DMS153 treated with DMSO at 0.1 percent for 48 hours (cell line): ENCODE results near the gene TIPARP.
"Not testable (repeated sequence)": the region's sequence is repeated elsewhere in the genome, so short reads cannot be mapped to it uniquely, and the experiment has no call there.

Experiments used
- DNase-seq: peaks from one replicate; lab custom pipeline; 2025; ENCODE audit not compliant: unreplicated experiment; lab: John Stamatoyannopoulos, UW

TIPARP gene

GRCh38 chr3:156737049-156737448, 62.7 kb downstream of the TIPARP start:
- DNase-seq: not testable (repeated sequence)

GRCh38 chr3:156738251-156738650, 63.9 kb downstream of the TIPARP start:
- no peak for DNase-seq

GRCh38 chr3:156739976-156740375, 65.6 kb downstream of the TIPARP start:
- DNase-seq: no peak

- not testable (repeated sequence) for DNase-seq
Measured at GRCh38 chr3:156740581-156740980, 66.2 kb downstream of the TIPARP start.

- DNase-seq: no peak
Measured at GRCh38 chr3:156741935-156742334, 67.5 kb downstream of the TIPARP start.

- no peak for DNase-seq
Measured at GRCh38 chr3:156742401-156742800, 68.0 kb downstream of the TIPARP start.

GRCh38 chr3:156743859-156744258, 69.5 kb downstream of the TIPARP start:
- no peak for DNase-seq

GRCh38 chr3:156744631-156745030, 70.2 kb downstream of the TIPARP start:
- DNase-seq: no peak

- DNase-seq: no peak
Measured at GRCh38 chr3:156745766-156746165, 71.4 kb downstream of the TIPARP start.

GRCh38 chr3:156747046-156747445, 72.7 kb downstream of the TIPARP start:
- DNase-seq: no peak

- peak; percentile 31 for DNase-seq
Measured at GRCh38 chr3:156749244-156749643, 74.9 kb downstream of the TIPARP start.

GRCh38 chr3:156750191-156750873, 75.9 kb downstream of the TIPARP start:
- peak; percentile 61 for DNase-seq

- no peak for DNase-seq
Measured at GRCh38 chr3:156750874-156751245, 76.5 kb downstream of the TIPARP start.

- DNase-seq: no peak
Measured at GRCh38 chr3:156751461-156752025, 77.2 kb downstream of the TIPARP start.
